T follicular helper cell (primary cell): ENCODE results near the gene ARL6IP6.
"Not testable (repeated sequence)": the region's sequence is repeated elsewhere in the genome, so short reads cannot be mapped to it uniquely, and the experiment has no call there.

Source experiments
- DNase-seq: peaks from one replicate; pipeline ENCODE4 v3.0.0-alpha.2; 2020; ENCODE audit warnings: low read depth

ARL6IP6 gene

DNA sequence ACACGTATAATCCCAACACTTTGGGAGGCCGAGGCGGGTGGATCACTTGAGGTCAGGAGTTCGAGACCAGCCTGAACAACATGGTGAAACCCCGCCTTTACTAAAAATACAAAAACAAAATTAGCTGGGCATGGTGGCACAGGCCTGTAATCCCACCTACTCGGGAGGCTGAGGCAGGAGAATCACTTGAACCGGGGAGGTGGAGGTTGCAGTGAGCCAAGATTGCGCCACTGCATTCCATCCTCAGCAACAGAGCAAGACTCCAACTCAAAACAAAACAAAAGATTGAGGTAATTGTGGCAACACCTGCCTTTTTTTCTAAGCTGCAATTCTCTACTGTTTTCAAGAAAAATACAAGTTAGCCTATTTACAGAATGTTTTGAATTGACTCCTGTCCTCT, 4.2 kb downstream of the ARL6IP6 start:
- DNase-seq = not testable (repeated sequence)

DNA sequence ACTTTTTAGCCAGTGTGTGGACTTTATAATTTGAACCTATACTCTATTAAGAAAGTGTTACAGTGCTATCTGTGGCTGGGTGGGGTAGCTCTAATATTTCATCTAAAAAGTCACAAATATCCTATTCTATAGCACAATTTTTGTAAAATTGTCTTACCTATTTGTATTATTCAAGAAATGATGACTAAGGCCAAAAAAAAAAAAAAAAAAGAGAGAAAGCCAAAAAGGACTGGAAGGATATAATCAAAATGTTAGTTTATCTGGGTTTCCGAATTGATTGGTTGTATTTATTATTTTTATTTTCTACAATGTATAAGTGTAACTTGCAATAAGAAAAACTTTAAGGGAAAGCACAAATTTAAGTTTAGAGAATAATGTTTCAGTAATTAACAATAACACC, 5.5 kb downstream of the ARL6IP6 start:
- DNase-seq = no peak

DNA sequence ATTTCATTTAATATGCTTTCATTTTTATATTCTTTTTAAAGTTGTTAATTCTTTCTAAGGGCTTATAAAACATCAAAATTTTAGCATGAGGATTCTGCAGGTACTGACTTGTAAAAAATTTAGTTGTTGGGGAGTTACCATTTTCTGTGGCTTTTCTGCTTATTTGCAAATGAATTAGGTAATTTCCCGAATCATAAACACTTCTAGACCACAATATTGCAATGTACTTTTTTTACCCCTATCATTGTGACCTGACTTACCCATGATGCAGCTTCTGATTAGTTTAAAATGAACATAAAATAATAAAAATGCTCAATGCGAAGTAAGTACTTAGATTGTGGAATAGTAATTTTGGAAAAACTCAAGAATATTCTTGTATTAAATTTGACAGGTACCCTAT, 11.4 kb downstream of the ARL6IP6 start:
- no peak for DNase-seq

DNA sequence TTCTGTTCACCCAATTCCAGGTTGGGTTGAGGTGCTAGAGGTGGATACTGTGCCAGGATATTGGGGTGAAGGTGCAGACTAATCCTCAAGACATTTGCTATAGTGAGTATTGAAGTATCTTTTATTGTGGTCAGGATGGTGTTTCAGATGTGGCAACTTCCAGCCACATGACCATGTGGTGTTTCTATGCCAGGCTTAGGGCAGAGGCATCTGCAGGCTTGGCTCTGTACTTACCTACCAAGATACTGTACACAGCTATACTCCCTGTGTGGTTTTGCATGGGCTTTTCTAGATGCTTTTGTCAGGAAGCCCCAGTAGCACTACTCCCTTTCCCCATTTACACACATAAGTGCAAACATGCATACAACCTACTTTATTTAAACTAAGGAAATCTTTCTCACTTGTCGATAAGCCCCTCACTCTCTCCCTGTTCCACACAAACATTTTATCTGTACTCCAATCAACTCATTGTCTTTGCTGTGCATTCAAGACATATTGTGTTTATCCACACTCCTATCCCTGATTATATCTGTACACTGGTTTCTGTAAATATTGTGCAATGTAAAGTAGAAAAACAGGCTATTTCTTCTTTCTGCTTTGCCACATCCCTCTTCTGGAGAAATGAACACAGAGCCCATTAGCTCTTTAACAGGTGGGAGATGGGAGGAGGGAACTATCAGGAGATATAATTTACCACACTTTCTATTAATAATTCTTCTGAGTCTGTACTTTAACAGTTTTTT, 12.3 kb downstream of the ARL6IP6 start:
- DNase-seq = peak; percentile 20

- DNase-seq = not testable (repeated sequence)
These were observed 19.1 kb downstream of the ARL6IP6 start for GRCh38 chr2:152737509-152737908.

DNA sequence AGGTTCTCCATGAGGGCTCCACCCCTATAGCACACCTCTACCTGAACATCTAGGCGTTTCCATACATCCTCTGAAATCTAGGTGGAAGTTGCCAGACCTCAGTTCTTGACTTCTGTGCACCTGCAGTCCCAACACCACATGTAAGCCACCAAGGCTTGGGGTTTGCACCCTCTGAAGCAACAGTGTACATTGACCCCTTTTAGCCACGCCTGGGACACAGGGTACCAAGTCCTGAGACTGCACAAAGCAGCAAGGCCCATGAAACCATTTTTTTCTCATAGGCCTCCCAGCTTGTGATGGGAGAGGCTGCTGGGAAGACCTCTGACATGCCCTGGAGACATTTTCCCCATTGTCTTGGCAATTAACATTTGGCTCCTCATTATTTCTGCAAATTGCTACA, 20.0 kb downstream of the ARL6IP6 start:
- no peak for DNase-seq

- DNase-seq = not testable (repeated sequence)
These were observed 21.3 kb downstream of the ARL6IP6 start for GRCh38 chr2:152739705-152740104.

DNA sequence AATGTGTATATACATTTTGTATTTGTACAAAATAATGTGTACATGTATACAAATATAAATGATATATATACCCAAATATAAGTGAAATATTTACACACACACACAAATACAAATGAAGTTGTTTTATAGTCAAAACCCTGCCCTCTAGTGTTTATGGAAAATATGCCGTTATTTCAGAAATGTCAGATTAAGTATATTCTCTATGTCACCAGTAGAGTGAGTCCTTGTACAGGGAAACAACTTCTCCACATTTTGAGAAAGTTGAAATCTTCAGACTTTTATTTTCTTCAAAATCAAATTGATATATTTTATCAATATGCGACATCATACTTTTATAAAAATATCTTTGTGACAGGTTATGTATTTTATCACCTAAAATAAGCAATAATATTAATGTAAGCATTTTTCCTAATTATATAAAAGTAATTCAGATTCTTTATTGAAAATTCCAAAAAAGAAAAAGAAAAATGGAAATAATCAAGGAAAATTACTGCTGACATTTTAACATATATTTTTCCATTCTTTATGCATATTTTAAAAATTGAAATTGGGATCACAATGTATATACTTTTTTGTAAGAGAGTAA, 22.4 kb downstream of the ARL6IP6 start:
- no peak for DNase-seq

DNA sequence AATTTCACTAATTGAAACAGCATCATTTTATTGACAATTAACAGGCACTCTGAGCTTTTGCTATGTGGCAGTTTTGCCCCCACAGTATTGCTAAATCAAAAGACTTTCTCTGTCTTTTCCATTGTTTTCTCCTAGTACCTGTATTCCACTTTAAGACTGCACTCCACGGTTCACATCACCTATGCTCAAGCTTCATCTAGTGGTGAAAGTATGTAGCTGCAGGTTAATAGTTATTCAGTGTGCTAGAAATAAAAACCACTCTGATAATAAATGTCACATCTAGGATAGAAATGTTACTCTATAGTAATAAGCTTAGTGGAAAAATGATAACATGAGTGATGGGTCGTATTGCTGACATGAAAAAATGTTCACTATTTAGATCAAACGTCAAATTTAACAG, 24.6 kb downstream of the ARL6IP6 start:
- DNase-seq = no peak

- DNase-seq = not testable (repeated sequence)
These were observed 29.3 kb downstream of the ARL6IP6 start for GRCh38 chr2:152747751-152748150.

DNA sequence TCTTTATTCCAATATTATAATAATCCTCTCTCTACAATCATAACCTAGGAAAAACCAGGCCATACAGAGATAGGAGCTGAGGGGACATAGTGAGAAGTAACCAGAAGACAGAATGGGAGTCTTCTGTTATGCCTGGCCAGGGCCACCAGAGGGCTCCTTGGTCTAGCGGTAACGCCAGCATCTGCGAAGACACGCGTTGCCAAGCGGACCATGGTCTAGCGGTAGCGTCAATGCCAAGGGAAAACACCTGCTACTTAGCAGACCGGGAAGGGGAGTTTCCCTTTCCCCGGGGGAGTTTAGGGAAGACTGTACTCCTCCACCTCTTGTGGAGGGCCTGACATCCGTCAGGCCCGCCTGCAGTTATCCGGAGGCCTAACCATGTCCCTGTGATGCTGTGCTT, 36.6 kb downstream of the ARL6IP6 start:
- DNase-seq = no peak

GRCh38 chr2:152759290-152760072, 41.1 kb downstream of the ARL6IP6 start:
- no peak for DNase-seq

DNA sequence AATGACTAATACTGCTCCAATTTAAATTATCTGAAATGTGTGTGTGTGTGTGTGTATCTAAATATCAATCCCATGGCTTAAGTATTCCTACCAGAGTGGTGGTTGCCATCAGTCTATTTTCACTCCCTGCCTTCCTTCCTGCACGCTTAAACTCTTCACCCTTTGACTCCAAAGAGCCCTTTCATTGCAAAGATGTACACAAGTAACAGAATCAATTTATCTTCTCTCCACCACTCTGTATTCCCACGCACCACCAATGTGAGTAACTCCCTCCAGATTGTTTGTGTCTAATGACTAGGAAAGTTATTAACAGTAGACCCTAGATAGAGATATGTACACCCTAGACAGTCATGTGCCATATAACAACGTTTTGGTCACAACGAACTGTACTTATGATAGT, 42.8 kb downstream of the ARL6IP6 start:
- DNase-seq = no peak

GRCh38 chr2:152762202-152762601, 43.8 kb downstream of the ARL6IP6 start:
- no peak for DNase-seq

DNA sequence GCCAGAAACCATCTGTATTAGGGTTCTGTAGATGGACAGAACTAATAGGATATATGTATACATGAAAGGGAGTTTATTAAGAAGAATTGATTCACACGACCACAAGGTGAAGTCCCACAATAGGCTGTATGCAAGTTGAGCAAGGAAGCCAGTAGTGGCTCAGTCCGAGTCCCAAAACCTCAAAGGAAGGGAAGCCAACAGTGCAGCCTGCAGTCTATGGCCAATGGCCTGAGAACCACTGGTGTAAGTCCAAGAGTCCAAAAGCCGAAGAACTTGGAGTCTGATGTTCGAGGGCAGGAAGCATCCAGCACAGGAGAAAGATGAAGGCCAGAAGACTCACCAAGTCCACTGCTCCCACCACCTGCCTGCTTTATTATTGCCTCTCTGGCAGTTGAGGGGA, 44.8 kb downstream of the ARL6IP6 start:
- DNase-seq = not testable (repeated sequence)

DNA sequence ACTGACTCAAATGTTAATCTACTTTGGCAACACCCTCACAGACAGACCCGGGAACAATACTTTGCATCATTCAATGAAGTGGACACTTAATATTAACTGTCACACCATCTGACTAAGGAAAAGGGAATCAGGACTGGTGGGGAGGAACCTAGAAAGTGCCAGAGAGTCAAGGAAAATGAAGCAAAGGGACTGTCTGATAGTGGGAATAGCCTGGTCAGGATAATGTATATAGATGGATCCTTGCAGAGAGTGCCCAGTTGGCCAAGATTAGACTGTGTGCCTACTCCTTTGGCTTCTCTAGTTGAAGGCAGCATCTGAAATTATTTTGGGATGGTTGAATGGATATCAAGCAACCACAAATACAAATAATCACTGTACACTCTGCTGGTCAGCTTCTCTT, 45.2 kb downstream of the ARL6IP6 start:
- no peak for DNase-seq

- DNase-seq = no peak
These were observed 48.5 kb downstream of the ARL6IP6 start for GRCh38 chr2:152766928-152767327.

GRCh38 chr2:152781175-152781574, 62.8 kb downstream of the ARL6IP6 start:
- DNase-seq = no peak

- no peak for DNase-seq
These were observed 63.8 kb downstream of the ARL6IP6 start for GRCh38 chr2:152782171-152782570.

- DNase-seq = no peak
These were observed 72.5 kb downstream of the ARL6IP6 start for GRCh38 chr2:152790883-152791282.

GRCh38 chr2:152791979-152792378, 73.6 kb downstream of the ARL6IP6 start:
- DNase-seq = no peak

DNA sequence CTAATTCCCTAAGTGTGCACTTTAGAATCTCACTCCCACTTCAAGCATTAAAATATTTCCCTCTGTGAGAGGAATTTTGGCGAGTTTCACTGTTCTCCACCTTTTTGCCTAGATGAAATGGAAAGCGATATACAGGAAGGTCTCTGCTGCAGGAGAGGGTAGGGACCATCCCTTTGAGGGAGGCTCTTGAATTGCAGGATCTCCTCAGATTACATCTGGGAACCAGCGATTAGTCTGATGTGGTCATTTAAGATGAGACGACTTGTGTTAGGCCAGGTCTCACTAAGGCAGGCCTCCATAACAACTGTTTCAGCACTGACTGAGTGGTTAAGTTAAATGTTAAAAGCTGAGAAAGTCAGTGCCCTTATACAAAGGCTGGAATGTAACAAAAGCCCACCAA, 74.6 kb downstream of the ARL6IP6 start:
- no peak for DNase-seq

GRCh38 chr2:152796941-152797340, 78.5 kb downstream of the ARL6IP6 start:
- no peak for DNase-seq
